GM04504 (cell line): Measurements from ENCODE around the gene CCL24.
"Not testable (repeated sequence)": the region's sequence is repeated elsewhere in the genome, so short reads cannot be mapped to it uniquely, and the experiment has no call there.

ENCODE experiments used
- DNase-seq: peaks from one replicate; pipeline ENCODE4 v3.0.0-alpha.2; 2012; ENCODE audit warnings: low read depth

CCL24 gene

DNA sequence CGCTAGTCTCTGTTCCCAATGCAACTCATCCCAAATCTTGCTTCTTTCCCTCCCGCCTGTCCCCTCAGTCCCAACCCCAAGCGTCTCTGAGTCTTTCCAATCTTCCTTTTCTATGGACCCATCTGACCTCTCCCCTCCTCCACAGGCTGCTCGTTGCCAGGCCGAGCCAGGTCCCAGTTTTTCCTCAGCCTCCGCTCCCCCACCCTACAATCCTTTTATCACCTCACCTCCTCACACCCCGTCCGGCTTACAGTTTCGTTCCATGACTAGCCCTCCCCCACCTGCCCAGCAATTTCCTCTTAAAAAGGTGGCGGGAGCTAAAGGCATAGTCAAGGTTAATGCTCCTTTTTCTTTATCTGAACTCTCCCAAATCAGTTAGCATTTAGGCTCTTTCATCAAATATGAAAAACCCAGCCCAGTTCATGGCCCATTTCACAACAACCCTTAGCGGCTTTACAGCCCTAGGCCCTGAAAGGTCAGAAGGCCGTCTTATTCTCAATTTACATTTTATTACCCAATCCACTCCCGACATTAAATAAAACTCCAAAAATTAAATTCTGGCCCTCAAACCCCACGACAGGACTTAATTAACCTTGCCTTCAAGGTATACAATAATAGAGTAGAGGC, 32.8 kb downstream of the CCL24 start:
- not testable (repeated sequence) for DNase-seq

DNA sequence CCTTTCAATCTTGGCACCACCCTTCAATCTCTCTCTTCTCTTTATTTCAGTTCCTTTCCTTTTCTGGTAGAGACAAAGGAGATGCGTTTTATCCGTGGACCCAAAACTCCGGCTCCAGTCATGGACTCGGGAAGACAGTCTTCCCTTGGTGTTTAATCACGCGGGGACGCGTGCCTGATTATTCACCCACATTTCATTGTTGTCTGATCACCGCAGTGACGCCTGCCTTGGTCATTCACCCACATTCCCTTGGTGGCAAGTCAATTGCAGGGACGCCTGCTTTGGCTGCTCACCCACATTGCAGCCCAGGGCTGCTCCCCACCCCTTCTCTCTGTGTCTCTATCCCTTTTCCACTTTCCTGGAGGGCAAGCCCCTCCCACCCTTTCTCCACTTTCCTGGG, 34.1 kb downstream of the CCL24 start:
- not testable (repeated sequence) for DNase-seq

DNA sequence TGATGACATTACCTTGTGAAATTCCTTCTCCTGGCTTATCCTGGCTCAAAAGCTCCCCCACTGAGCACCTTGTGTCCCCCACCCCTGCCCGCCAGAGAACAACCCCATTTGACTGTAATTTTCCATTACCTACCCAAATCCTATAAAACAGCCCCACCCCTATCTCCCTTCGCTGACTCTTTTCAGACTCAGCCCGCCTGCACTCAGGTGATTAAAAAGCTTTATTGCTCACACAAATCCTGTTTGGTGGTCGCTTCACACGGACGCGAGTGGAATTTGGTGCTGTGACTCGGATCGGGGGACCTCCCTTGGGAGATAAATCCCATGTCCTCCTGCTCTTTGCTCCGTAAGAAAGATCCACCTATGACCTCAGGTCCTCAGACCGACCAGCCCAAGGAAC, 34.6 kb downstream of the CCL24 start:
- DNase-seq, result not testable (repeated sequence)

DNA sequence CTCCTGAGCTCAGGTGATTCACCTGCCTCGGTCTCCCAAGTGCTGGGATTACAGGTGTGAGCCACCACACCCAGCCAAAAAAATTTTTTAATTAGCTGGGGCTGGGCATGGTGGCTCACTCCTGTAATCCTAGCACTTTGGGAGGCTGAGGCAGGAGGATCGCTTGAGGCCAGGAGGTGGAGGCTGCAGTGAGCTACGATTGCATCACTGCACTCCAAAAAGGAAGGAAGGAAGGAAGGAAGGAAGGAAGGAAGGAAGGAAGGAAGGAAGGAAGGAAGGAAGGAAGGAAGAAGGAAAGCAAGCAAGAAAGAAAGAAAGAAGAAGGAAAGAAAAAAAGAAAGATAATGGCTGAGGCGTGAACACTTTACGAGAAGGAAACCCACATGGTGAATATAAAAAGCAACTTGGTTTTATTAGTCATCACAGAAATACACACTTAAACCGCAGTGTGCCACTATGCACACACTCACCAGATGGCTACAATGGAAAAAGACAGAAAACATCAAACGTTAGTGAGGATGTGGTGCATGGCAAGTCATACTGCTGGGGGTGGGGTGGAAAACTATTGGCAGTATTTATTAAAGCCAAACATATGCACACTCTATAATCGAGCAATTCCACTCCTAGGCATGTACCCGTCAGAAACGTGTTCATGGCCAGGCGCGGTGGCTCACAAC, 37.2 kb downstream of the CCL24 start:
- peak; percentile 87 for DNase-seq

DNA sequence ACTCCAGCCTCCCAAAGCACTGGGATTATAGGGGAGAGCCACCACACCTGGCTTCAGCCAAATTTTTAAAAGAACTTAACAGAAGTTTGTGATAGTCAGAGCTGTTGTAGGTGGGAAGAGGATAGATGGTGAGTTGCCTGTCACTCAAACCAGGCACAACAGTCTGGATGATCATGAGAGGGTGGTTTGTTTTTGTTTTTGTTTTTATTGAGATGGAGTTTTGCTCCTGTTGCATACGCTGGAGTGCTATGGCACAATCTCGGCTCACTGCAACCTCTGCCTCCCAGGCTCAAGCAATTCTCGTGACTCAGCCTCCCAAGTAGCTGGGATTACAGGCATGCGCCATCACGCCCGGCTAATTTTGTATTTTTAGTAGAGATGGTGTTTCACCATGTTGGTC, 39.6 kb downstream of the CCL24 start:
- not testable (repeated sequence) for DNase-seq

DNA sequence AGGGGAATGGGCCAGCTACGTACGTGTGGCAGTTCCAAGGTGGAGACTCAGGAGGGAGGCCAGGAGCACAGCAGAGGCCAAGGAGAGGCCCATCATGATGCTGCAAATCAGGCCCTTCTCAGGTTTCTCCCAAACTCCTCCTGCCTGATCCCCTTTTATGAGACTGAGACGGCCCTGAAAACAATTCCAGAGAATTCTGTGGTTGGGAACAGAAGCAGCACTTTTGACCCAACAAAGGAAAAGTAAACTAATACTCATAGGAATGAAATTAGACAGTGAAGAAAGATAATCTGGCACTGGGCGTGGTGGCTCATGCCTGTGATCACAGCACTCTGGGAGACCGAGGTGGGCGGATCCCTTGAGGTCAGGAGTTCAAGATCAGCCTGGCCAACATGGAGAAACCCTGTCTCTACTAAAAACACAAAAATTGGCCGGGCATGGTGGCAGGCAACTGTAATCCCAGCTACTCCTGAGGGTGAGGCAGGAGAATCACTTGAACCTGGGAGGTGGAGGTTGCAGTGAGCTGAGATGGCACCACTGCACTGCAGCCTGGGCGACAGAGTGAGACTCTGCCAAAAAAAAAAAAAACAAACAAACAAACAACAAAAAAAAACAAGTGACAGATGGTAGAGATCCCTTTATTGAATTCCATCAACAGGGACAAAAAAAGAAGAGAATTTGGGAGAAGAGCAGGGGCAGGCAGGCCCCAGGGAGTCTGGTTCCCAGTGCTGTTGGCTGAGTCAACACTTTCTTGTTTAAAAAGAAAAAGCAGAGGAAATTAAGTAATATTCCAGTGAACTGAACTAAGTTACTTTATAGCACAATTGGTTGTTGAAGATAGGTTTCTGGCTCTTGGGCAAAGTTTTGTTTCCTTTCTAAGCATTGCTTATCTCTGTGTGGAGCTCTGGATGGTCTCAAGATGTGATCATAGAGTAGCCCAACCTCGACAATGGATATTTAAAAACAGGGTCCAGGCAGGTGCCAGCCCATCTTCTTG, 41.2 kb downstream of the CCL24 start, which contains the start of gene CCL26:
Gene CCL26, minus strand, starts transcription at position 131 of the 997 bp plus-strand sequence. Its CDS starts 35 bp downstream, at position 96.
- DNase-seq, result peak; percentile 90

DNA sequence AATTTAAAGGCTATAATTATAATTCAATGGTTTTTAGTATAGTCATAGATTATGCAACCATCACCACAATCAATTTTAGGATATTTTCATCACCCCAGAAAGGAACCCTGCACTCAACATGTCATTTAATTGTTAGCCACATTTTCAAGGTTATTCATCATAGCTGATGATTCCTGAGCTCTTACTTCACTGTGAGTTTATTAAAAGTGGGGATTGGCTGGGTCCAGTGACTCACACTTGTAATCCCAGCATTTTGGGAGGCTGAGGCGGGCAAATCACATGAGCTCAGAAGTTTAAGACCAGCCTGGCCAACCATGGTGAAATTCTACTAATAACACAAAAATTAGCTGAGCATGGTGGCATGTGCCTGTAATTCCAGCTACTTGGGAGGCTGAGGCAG, 42.4 kb downstream of the CCL24 start:
- peak; percentile 76 for DNase-seq

DNA sequence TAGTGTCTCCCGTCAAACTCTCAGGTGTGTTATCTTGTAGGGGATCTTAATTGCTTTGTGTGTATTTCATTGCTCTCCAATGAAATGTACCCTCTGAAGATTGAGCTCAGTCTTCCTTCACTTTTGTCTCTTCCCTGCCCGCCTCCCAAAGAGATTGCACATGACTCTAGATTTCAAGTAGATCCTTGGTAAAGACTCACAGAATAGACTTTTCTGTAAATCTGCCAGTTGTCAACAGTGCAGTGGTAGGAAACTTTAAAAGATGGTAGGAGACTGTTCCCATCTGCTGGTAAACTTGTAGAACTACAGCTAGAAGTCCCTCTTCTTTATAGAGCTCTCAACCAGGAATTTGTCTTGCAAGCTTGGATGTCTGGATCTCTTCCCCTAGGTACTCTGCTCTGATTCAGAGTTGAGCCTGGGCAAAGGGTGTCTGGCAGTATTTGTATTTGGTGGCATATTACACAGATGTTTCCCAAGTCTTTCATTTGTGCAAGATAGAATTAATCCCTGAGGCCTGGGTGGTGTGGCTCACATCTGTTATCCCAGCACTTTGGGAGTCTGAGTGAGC, 51.2 kb downstream of the CCL24 start:
- peak; percentile 56 for DNase-seq

DNA sequence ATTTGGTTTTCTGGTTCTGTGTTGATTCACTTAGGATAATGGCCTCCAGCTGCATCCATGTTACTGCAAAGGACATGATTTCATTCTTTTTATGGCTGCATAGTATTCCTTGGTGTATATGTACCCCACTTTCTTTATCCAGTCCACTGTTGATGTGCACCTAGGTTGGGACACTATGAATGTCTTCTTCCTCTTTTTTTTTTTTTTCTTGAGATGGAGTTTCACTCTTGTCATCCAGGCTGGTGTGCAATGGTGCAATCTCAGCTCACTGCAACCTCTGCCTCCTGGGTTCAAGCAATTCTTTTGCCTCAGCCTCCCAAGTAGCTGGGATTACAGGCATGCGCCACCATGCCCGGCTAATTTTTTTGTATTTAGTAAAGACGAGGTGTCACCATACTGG, 51.8 kb downstream of the CCL24 start:
- not testable (repeated sequence) for DNase-seq
